Activated T-cell treated with anti-CD3 and anti-CD28 coated beads for 48 hours (primary cell): ENCODE data around the gene HOOK2.
A peak's percentile ranks its signal among the peaks of the same experiment; 100 is the strongest.
"Not testable (repeated sequence)": the region's sequence is repeated elsewhere in the genome, so short reads cannot be mapped to it uniquely, and the experiment has no call there.

Experiments used
- DNase-seq: peaks from one replicate; pipeline ENCODE4 v3.0.0-alpha.2; 2020; ENCODE audit warnings: low read depth

Gene HOOK2

GRCh38 chr19:12721656-12722565 lies 53.4 kb downstream of the HOOK2 start:
- DNase-seq: peak; percentile 51

DNA sequence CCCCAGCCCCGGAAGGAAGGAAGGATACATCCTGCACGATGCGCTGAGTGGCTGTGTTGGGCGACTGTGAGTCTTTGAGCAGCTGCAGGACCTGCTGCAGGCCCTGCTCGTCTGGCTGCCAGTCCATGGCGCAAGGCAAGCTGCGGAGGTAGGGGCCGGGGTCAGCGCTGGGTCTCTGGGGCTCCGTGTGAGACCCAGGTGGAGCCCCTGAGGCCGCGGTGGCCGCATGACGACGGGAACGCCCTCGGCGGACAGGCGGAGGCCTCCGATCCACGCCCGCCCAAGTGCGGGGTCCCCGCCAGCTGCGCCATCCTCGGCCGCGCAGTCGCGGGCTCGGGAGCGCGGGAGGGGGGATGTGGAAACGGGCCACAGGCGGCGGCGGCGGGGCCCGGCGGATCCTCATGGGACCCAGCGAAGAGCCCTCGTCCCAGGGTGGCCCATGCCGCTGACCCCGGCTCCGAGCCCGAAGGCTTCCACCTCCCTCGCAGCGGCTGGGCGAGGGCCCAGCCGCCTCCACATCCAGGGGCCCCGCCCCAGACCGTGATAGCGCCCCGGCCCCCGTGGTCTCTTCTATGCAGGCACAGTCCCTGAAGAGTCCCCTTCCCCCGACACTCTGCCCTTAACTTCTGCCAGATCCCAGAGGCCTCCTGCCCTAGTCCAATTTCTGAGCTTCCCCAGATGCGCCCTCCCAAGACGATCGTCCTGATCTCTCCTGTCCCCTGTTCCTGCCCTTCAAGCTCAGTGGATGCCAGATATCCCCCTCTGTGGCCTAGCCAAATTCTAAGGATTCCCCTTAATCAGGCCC lies 54.3 kb downstream of the HOOK2 start:
- no peak for DNase-seq

DNA sequence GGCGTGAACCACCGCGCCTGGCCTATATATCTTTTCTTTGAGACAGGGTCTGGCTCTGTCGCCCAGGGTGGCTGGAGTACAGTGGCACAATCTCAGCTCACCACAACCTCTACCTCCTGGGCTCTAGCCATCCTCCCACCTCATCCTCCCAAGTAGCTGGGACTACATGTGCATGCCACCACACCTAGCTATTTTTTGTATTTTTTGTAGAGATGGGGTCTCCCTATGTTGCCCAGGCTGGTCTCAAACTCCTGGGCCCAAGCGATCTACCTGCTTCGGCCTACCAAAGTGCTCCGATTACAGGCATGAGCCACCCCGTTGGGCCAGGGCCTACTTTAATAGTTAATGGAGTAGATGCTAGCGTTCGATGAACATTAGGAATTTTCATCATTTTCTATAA lies 55.1 kb downstream of the HOOK2 start:
- DNase-seq: no peak

DNA sequence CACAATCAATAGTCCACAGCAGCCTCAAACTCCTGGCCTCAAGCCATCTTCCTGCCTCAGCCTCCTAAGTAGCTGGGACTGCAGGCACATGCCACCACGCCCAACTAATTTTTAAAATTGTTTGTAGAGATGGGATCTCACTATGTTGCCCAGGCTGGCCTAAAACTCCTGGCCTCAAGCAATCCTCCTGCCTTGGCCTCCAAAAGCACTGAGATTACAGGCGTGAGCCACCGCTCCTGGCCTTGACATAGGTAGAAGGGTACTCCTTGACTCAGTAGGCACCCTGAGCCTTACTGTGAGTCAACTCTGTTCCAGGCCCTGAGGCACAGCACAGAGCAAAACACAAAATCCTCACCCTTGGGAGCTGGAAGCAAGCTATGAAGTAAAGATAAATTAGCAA lies 59.4 kb downstream of the HOOK2 start:
- DNase-seq: no peak

- DNase-seq: no peak
Observed at GRCh38 chr19:12715102-12715501, 60.2 kb downstream of the HOOK2 start.

- DNase-seq: not testable (repeated sequence)
Observed at GRCh38 chr19:12713304-12713703, 62.0 kb downstream of the HOOK2 start.
